PC-9 (cell line): ENCODE results near the gene ZFP91. TPM values are rescaled to one million over a fixed set of nuclear protein-coding genes. Genes with fewer than 3 reads are reported as not detected.

ENCODE experiments used
- BruUV-seq: library from RNA; stranded (reverse); fragments of 400-500 nt; replicated peaks from 2 replicates; lab custom pipeline; 2021; lab: Mats Ljungman, UMichigan
- CTCF ChIA-PET: fragments of 300-600 bp; sonication (Branson Sonifier 250); formaldehyde crosslinking; loops from one replicate; lab custom pipeline; 2022; ENCODE audit warnings: antibody characterized with exemption; lab: Charles Lee
- POLR2A ChIA-PET: fragments of 300-600 bp; sonication (Branson Sonifier 250); formaldehyde crosslinking; loops from one replicate; lab custom pipeline; 2022; ENCODE audit warnings: antibody characterized with exemption; ENCODE audit not compliant: unreplicated experiment; lab: Charles Lee
- DNase-seq, 2 experiments: peaks; one replicate each; pipeline versions ENCODE4 v3.0.0 to v3.0.0-alpha.2; 2015 to 2022; ENCODE audit warnings: mixed read lengths in 1 of 2
- H2AFZ ChIP-seq: fragments of 200-600 bp; sonication (generic); 2 replicates; pipeline ENCODE4 v1.8.1; 2017; ENCODE audit warnings: antibody characterized with exemption
- H3F3A ChIP-seq: fragments of 200-600 bp; sonication (generic); 2 replicates; pipeline ENCODE4 v1.8.1; 2017; ENCODE audit warnings: antibody characterized with exemption, mild to moderate bottlenecking, low read depth; ENCODE audit not compliant: insufficient read depth
- H3K27ac ChIP-seq: fragments of 200-600 bp; sonication (generic); 2 replicates; pipeline ENCODE4 v1.6.1; 2016; ENCODE audit warnings: mixed run types
- H3K27me3 ChIP-seq: fragments of 200-600 bp; sonication (generic); 2 replicates; pipeline ENCODE4 v1.6.1; 2016; ENCODE audit warnings: low read depth, mixed run types; ENCODE audit not compliant: insufficient read depth
- H3K36me3 ChIP-seq: fragments of 200-600 bp; sonication (generic); 2 replicates; pipeline ENCODE4 v1.6.1; 2016; ENCODE audit warnings: low read depth, mixed run types
- H3K4me1 ChIP-seq: fragments of 200-600 bp; sonication (generic); replicated peaks from 2 replicates; pipeline ENCODE4 v1.6.1; 2016; ENCODE audit warnings: mixed run types; ENCODE audit not compliant: insufficient read depth
- H3K4me2 ChIP-seq: fragments of 200-600 bp; sonication (generic); 2 replicates; pipeline ENCODE4 v1.6.1; 2017; ENCODE audit warnings: mixed run types
- H3K4me3 ChIP-seq: fragments of 200-600 bp; sonication (generic); 2 replicates; pipeline ENCODE4 v1.6.1; 2016; ENCODE audit warnings: mixed run types
- H3K79me2 ChIP-seq: fragments of 200-600 bp; sonication (generic); 2 replicates; pipeline ENCODE4 v1.6.1; 2017; ENCODE audit warnings: low read depth, mixed run types
- H3K9me2 ChIP-seq: fragments of 200-600 bp; sonication (generic); 2 replicates; pipeline ENCODE4 v1.8.1; 2017; ENCODE audit warnings: mild to moderate bottlenecking; ENCODE audit not compliant: insufficient read depth
- H3K9me3 ChIP-seq: fragments of 200-600 bp; sonication (generic); 2 replicates; pipeline ENCODE4 v1.8.1; 2016; ENCODE audit warnings: low read depth; ENCODE audit not compliant: insufficient read depth
- H4K20me1 ChIP-seq: fragments of 200-600 bp; sonication (generic); 2 replicates; pipeline ENCODE4 v1.8.1; 2017; ENCODE audit not compliant: insufficient read depth
- CTCF ChIP-seq: fragments of 200-600 bp; sonication (generic); conservative IDR thresholded peaks from 2 replicates; pipeline ENCODE4 v1.6.1; 2017; ENCODE audit warnings: mixed run types, antibody characterized with exemption, mild to moderate bottlenecking, moderate library complexity
- EZH2 ChIP-seq: fragments of 200-600 bp; sonication (generic); IDR thresholded peaks from 2 replicates; pipeline ENCODE4 v1.8.0; 2017; ENCODE audit warnings: antibody characterized with exemption, low read depth
- intact Hi-C: fragments of 100-400 bp; cut with micrococcal nuclease; formaldehyde crosslinking; loops from one replicate; pipeline ENCODE4 v1.10.0; 2022; ENCODE audit not compliant: unreplicated experiment
- total RNA-seq: library from RNA; stranded (reverse); gene quantifications from 2 replicates; pipeline ENCODE4 v1.2.3, GENCODE V29; 2021

The ZFP91 gene
- total RNA-seq, 1 experiment from 2014 or later: 67.5 TPM

DNA sequence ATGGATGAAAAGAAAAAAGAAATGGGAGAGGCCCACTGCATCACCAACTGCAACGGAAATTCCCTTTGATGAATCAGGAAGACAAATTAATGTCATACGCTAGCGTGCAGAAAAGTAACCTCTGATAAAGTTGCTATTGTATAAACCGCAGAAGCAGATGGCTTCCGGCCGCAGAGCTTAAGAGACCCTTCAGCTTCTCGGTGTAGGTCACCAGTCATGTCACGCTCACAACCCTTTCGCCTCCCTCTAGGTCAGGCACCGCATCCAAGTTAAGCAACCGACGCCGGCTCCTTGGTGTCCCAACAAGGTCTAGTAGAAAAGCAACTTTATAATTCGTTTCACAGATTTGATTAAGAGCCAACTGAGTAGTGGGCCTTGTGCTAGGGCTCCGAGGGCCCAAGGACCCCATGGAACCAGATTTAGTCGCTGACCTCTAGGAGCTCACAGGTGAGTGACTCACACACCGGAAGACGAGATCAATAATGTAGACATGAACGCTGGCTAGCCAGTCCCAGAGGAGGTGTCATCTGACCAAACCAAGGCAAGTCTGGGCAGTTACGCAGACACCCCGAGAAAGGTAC lies 1.2 kb upstream of the ZFP91 start:
- Histone ChIP-seq H2AFZ (peak overlapping the region; percentile 85), H3K9me2 (no peaks in the 10 kb centered on the region), H3K4me1 (peaks cover 66% of the 10 kb centered on the region), H3K36me3 (peaks cover 7% of the 10 kb centered on the region; the same call in 1 of the 2 replicates), H3K4me2 (peak overlapping the region; percentile 86), H3K9me3 (no peaks in the 10 kb centered on the region), H3K79me2 (peaks cover 58% of the 10 kb centered on the region), H3K4me3 (peak overlapping the region; percentile 78), H3F3A (peaks cover 62% of the 10 kb centered on the region), H3K27me3 (no peaks in the 10 kb centered on the region), H3K27ac (peak overlapping the region; percentile 97), H4K20me1 (peaks cover 22% of the 10 kb centered on the region)
- ChIA-PET CTCF (no interaction called here), POLR2A (interaction anchor here (0.6 to 0.7 kb wide), 2 partner anchors 49 to 973 kb away, joined by 3 to 7 read pairs; no protein-coding TSS in a partner anchor)
- intact Hi-C loops: loop anchor here (1.0 to 5.0 kb wide), 10 partner anchors 193 to 1253 kb away; partner anchors contain the start of genes CLP1, FAM111A, MED19 and TMX2
- TF ChIP-seq EZH2 (no peak), CTCF (no peak)
- peak in 1 of 2 experiments; percentile 38 for DNase-seq
- BruUV-seq: TSS peak; percentile 76

- no peaks in the 10 kb centered on the region for H3K9me2 ChIP-seq
- H2AFZ ChIP-seq: peak overlapping the region; percentile 85
- peaks cover 28% of the 10 kb centered on the region for H4K20me1 ChIP-seq
- H3K79me2 ChIP-seq: peaks cover 64% of the 10 kb centered on the region
- peaks cover 66% of the 10 kb centered on the region for H3K4me1 ChIP-seq
- no TSS peak for BruUV-seq
- CTCF ChIA-PET: no interaction called here
- peak overlapping the region; percentile 78 for H3K4me3 ChIP-seq
- peaks cover 57% of the 10 kb centered on the region for H3F3A ChIP-seq
- intact Hi-C loops: loop anchor here (1.0 to 5.0 kb wide), 9 partner anchors 193 to 1253 kb away; partner anchors contain the start of genes CLP1, FAM111A, MED19 and TMX2
- POLR2A ChIA-PET: interaction anchor here (0.7 kb wide), 2 partner anchors 841 to 972 kb away, joined by 3 read pairs; no protein-coding TSS in a partner anchor
- DNase-seq: peak; percentile 94 to 97
- peak overlapping the region; percentile 86 for H3K4me2 ChIP-seq
- H3K36me3 ChIP-seq: peaks cover 7% of the 10 kb centered on the region; the same call in 1 of the 2 replicates
- H3K9me3 ChIP-seq: no peaks in the 10 kb centered on the region
- H3K27me3 ChIP-seq: no peaks in the 10 kb centered on the region
- TF ChIP-seq CTCF (peak; percentile 29; the same call in 1 of the 2 replicates), EZH2 (no peak)
- peak overlapping the region; percentile 97 for H3K27ac ChIP-seq
Observed at GRCh38 chr11:58578136-58578634, 678 bp upstream of the ZFP91 start.

- no peaks in the 10 kb centered on the region for H3K27me3 ChIP-seq
- peaks cover 46% of the 10 kb centered on the region for H3F3A ChIP-seq
- H3K9me2 ChIP-seq: no peaks in the 10 kb centered on the region
- peak overlapping the region; percentile 75 for H2AFZ ChIP-seq
- peak; percentile 68 to 85 for DNase-seq
- CTCF ChIA-PET: interaction anchor here (0.6 to 1.6 kb wide), 2 partner anchors 565 to 607 kb away, joined by 3 to 4 read pairs; no protein-coding TSS in a partner anchor
- H3K9me3 ChIP-seq: no peaks in the 10 kb centered on the region
- POLR2A ChIA-PET: interaction anchor here (0.6 kb wide), 1 partner anchor 146 kb away, joined by 8 read pairs; no protein-coding TSS in a partner anchor
- peak overlapping the region; percentile 86 for H3K27ac ChIP-seq
- H3K36me3 ChIP-seq: peaks cover 8% of the 10 kb centered on the region; the same call in 1 of the 2 replicates
- peaks cover 77% of the 10 kb centered on the region for H3K79me2 ChIP-seq
- H3K4me1 ChIP-seq: peaks cover 59% of the 10 kb centered on the region
- peak; percentile 77 for TF ChIP-seq CTCF
- no peak for TF ChIP-seq EZH2
- peak overlapping the region; percentile 82 for H3K4me3 ChIP-seq
- H4K20me1 ChIP-seq: peaks cover 38% of the 10 kb centered on the region
- TSS peak; percentile 31 for BruUV-seq
- H3K4me2 ChIP-seq: peak overlapping the region; percentile 77
- intact Hi-C loops: loop anchor here (2.0 to 5.0 kb wide), 4 partner anchors 191 to 1255 kb away; partner anchors contain the start of gene TNKS1BP1
Observed at GRCh38 chr11:58579192-58580129, 598 bp downstream of the ZFP91 start.
